Kidney epithelial cell (primary cell): ENCODE measurements around the gene SPATA21. TPM values are rescaled to one million over a fixed set of nuclear protein-coding genes. Genes with fewer than 3 reads are reported as not detected.

Experiments
- DNase-seq: peaks from one replicate; pipeline ENCODE4 v3.0.0-alpha.2; 2010; ENCODE audit warnings: low read depth
- H3K27me3 ChIP-seq: 2 replicates; pipeline ENCODE4 v1.6.0; 2011; ENCODE audit warnings: low read length; ENCODE audit not compliant: control insufficient read depth, insufficient read depth
- H3K36me3 ChIP-seq: 2 replicates; pipeline ENCODE4 v1.5.1; 2011; ENCODE audit warnings: low read length; ENCODE audit not compliant: control insufficient read depth, insufficient read depth
- H3K4me3 ChIP-seq: 2 replicates; pipeline ENCODE4 v1.5.1; 2011; ENCODE audit warnings: low read depth, mild to moderate bottlenecking, control low read depth, low read length
- total RNA-seq: library from RNA; depleted of rRNA; stranded (reverse); fragments of >200 nt; gene quantifications from 2 replicates; pipeline ENCODE4 v1.2.3, GENCODE V29; 2015
- TF ChIP-seq, protein P1 (sequence below): IDR thresholded peaks from 2 replicates; pipeline ENCODE4 v1.5.1; 2011; ENCODE audit warnings: mild to moderate bottlenecking, moderate library complexity, low read length, control low read depth, inconsistent platforms; ENCODE audit not compliant: insufficient read depth, poor library complexity, severe bottlenecking

The SPATA21 gene
- total RNA-seq, 1 donor from 2014 or later = not detected

DNA sequence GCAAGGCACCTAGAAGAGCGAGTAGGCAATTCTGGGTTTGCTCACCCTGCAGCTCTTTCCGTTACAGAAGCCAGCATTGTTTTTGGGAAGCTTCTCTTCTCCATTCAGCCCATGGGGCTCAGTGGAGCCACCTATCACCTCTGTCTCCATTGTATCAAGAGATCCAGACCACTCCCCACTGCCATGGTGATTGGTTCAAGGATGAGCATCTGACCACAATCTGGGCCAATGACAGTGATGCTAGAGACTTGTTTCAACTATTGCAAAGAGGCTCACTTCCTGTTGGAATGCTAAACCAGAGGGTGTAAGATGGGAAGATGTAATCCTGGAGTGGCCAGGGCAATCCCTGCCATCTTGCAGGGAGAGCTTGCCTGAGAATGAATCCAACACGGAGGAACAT lies 6.6 kb downstream of the SPATA21 start:
- no peaks in the 10 kb centered on the region for H3K36me3 ChIP-seq
- H3K27me3 ChIP-seq = no peaks in the 10 kb centered on the region
- TF ChIP-seq, protein P1, sequence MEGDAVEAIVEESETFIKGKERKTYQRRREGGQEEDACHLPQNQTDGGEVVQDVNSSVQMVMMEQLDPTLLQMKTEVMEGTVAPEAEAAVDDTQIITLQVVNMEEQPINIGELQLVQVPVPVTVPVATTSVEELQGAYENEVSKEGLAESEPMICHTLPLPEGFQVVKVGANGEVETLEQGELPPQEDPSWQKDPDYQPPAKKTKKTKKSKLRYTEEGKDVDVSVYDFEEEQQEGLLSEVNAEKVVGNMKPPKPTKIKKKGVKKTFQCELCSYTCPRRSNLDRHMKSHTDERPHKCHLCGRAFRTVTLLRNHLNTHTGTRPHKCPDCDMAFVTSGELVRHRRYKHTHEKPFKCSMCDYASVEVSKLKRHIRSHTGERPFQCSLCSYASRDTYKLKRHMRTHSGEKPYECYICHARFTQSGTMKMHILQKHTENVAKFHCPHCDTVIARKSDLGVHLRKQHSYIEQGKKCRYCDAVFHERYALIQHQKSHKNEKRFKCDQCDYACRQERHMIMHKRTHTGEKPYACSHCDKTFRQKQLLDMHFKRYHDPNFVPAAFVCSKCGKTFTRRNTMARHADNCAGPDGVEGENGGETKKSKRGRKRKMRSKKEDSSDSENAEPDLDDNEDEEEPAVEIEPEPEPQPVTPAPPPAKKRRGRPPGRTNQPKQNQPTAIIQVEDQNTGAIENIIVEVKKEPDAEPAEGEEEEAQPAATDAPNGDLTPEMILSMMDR = no peak
- no peak overlapping the region for H3K4me3 ChIP-seq
- no peak for DNase-seq

DNA sequence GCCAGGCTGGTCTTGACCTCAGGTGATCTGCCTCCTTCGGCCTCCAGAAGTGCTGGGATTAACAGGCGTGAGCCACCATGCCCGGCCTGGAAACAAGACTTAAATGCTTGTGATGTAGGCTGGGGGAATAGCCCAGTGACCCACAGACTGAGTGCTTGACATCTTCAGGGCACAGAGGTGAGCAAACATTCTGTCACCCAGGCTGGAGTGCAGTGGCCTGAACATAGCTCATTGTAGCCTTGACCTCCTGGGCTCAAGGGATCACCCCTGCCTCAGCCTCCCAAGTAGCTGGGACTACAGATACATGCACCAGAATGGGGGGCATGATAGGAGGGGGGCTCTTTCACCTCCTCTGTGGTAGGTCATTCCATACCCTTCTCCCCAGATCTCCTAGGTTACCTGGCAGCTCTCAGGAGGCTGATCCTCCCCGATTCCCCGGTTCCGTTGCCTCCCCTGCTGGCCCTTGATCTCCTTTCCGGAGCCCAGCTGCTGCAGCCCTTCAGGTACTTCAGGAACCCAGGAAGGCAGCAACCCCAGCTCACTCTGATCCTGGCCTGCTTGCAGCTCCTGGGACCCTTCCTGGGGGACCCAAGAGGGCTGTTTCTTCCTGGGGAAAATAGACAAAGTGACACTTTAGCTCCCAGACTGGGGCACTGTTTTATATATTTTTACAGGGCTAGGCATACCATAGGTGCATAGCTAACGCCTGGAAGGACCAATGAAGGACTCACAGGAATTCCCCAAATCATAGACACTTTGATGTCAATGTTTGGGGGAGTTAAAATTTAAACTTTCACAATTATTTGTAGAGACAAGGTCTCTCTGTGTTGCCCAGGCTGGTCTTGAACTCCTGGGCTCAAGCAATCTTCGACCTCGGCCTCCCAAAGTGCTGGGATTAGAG lies 11.8 kb downstream of the SPATA21 start:
- Histone ChIP-seq H3K4me3 (no peak overlapping the region), H3K36me3 (no peaks in the 10 kb centered on the region), H3K27me3 (peaks cover 3% of the 10 kb centered on the region)
- DNase-seq = no peak
- TF ChIP-seq, protein P1 = no peak

DNA sequence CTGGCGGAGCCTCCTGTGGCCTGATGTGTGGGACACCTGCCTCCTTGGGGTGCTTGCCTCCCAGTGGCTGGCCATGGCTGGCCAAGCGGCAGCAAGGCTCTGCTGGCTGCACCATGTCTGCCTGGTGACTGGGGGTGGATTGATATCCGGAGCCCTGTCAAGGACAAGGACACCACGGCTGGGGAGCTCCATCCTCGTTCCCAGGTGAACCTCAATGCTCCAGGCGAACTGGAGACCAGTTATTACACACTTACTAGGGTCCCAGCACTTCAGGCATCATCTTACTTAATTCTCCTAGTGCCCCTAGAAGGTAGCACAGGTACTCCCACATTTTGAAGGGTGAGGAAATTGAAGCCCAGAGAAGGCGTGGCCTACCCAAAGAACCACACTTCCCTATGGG lies 15.2 kb downstream of the SPATA21 start:
- Histone ChIP-seq H3K4me3 (no peak overlapping the region), H3K27me3 (peaks cover 6% of the 10 kb centered on the region), H3K36me3 (no peaks in the 10 kb centered on the region)
- TF ChIP-seq, protein P1 = no peak
- no peak for DNase-seq

DNA sequence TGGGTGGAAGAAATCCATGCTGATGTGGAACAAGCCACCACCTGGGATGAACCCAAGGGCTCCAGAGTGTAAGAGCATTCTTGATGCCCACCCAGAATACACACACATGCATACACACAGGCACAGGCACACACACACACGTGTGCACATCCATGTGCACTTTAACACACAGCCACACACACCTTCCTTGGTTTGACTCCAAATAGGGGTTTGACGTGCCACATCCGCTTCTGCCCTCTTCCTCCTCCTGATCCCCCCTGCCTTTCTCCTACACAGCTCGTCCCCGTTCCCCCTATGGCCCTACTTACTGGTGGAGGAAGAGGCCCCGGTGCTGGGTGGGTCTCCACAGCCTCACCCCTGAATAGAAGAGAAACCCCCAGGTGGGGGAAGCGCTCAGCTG lies 16.0 kb downstream of the SPATA21 start:
- Histone ChIP-seq H3K27me3 (peaks cover 6% of the 10 kb centered on the region), H3K36me3 (no peaks in the 10 kb centered on the region), H3K4me3 (no peak overlapping the region)
- DNase-seq = no peak
- TF ChIP-seq, protein P1 = no peak

DNA sequence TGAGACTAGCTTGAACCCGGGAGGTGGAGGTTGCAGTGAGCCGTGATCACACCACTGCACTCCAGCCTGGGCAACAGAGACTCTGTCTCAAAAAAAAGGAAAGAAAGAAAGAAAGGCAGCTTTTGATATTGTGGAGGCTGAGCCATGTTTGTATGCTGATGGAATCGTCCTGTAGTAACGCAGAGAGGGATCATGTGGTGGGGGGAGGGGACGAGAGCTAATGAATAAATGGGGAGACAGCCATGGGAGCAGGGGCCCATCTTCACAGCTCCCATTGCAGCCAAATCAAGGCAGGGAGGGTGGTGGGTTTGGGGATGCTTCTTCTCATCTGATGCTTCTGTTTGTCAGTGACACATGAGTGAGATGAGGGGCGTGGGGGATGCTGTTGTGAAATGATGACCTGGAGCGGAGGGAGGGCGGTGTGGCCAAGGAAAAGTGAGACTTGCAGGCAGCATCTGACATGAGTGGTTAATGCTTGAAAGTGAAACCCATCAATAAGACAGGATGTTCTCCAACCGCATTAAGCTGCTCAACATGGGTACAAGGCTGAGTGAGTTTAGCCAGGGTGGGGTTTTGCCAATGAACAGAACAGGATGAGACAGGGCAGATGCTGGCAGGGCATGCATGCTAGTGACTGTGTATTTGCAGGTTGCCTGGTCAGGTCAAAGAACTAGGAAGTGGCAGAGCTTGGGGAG lies 16.7 kb downstream of the SPATA21 start:
- DNase-seq = no peak
- H3K4me3 ChIP-seq = no peak overlapping the region
- TF ChIP-seq, protein P1 = no peak
- no peaks in the 10 kb centered on the region for H3K36me3 ChIP-seq
- H3K27me3 ChIP-seq = peaks cover 6% of the 10 kb centered on the region
